Tibial nerve (tissue), 4 donors: ENCODE results near the gene SRPK2.
A peak's percentile ranks its signal among the peaks of the same experiment; 100 is the strongest.

Experiments used
- CTCF ChIP-seq, 5 experiments: fragments of 200-600 bp in 3 of 5; fragments of 450-650 bp in 2 of 5; sonication (generic) in 3 of 5; IDR thresholded peaks; one replicate each; pipeline ENCODE4 v1.5.1; 2016 to 2019; ENCODE audit warnings: antibody characterized with exemption in 5 of 5, mild to moderate bottlenecking in 3 of 5, moderate library complexity in 2 of 5
- EP300 ChIP-seq, 2 donors: sonication (generic); formaldehyde crosslinking; IDR thresholded peaks; one replicate each; pipeline ENCODE4 v1.6.1; 2017; ENCODE audit warnings: antibody characterized with exemption in 2 of 2, mild to moderate bottlenecking in 1 of 2

DNA sequence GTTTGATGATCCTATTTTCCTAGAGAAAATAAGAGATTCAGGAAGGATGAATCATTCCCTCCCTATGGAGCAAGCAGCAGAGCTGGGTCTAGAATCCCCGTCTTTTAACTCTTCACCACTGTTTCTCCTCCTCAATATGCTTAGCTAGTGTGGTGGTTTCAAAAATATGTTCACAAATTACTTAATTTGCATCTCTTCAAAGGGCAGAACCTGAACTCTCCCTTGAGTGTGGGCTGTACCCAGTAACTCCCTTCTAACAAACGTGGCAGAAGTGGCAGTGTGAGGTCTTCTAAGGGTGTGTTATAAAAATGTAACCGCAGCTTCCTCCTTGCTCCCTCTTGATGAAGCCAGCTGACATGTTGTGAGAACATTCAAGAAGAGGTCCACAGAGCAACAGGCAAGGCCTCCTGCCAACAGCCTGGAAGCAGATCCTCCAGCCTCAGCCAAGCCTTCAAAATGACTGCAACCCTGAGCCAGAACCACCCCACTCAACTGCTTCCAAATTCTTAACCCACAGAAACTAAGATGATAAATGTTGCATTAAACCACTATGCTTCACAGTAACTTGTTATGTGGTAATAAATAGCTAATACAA, 36.6 kb downstream of the SRPK2 start:
- TF ChIP-seq CTCF (IDR thresholded peaks at IDR 0.05) (no peak), EP300 (IDR thresholded peaks at IDR 0.05) (peak in 1 of 2 donors; percentile 83)
